SK-N-SH (cell line): ENCODE results near the gene CILP. TPM values are rescaled to one million over a fixed set of nuclear protein-coding genes. Genes with fewer than 3 reads are reported as not detected.

Experiments used
- CTCF ChIA-PET: fragments of 300-600, 350-600 bp; formaldehyde crosslinking; extraction: SDS; loops from one replicate; lab custom pipeline; 2021; lab: Yijun Ruan, JAX
- POLR2A ChIA-PET: fragments of 350-600 bp; sonication (Branson Sonifier 250); formaldehyde crosslinking; extraction: SDS; loops from one replicate; lab custom pipeline; 2020; ENCODE audit warnings: antibody characterized with exemption, inconsistent platforms; lab: Yijun Ruan, JAX
- DNase-seq: peaks from one replicate; pipeline ENCODE4 v3.0.0; 2012
- H2AFZ ChIP-seq: fragments of 200-600 bp; sonication (generic); 2 replicates; pipeline ENCODE4 v1.8.1; 2016; ENCODE audit warnings: antibody characterized with exemption, mild to moderate bottlenecking, low read depth
- H3F3A ChIP-seq: fragments of 200-600 bp; sonication (generic); replicated peaks from 2 replicates; pipeline ENCODE3; 2016; ENCODE audit warnings: antibody characterized with exemption, mild to moderate bottlenecking; ENCODE audit not compliant: insufficient read depth
- H3K27ac ChIP-seq, 2 experiments: fragments of 200-500 bp in 1 of 2; fragments of 200-600 bp in 1 of 2; sonication (Bioruptor generic) in 1 of 2; sonication (generic), shearing (Covaris generic) in 1 of 2; 2 replicates each; pipeline versions ENCODE4 v1.5.1 to v1.6.1; 2014 to 2016; ENCODE audit warnings: low read depth in 2 of 2, inconsistent platforms in 1 of 2, low read length in 1 of 2, mild to moderate bottlenecking in 1 of 2, mixed read lengths in 1 of 2
- H3K27me3 ChIP-seq: fragments of 200-600 bp; sonication (generic), shearing (Covaris generic); 2 replicates; pipeline ENCODE4 v1.6.1; 2016; ENCODE audit warnings: mixed run types; ENCODE audit not compliant: insufficient read depth
- H3K36me3 ChIP-seq, 2 experiments: fragments of 200-500 bp in 1 of 2; fragments of 200-600 bp in 1 of 2; sonication (Bioruptor generic) in 1 of 2; sonication (generic) in 1 of 2; replicated peaks in 1 of 2; 2 replicates each; pipeline versions ENCODE3 to v1.5.1; 2014 to 2016; ENCODE audit warnings: low read length in 1 of 2, mild to moderate bottlenecking in 1 of 2; ENCODE audit not compliant: insufficient read depth in 2 of 2, control insufficient read depth in 1 of 2
- H3K4me1 ChIP-seq, 2 experiments: fragments of 200-500 bp in 1 of 2; fragments of 200-600 bp in 1 of 2; sonication (Bioruptor generic) in 1 of 2; sonication (generic), shearing (Covaris generic) in 1 of 2; 2 replicates each; pipeline versions ENCODE4 v1.5.1 to v1.6.1; 2014 to 2016; ENCODE audit warnings: low read depth in 1 of 2, low read length in 1 of 2, mixed run types in 1 of 2; ENCODE audit not compliant: insufficient read depth in 2 of 2, control insufficient read depth in 1 of 2
- H3K4me2 ChIP-seq: fragments of 200-600 bp; sonication (generic), shearing (Covaris generic); 2 replicates; pipeline ENCODE4 v1.6.1; 2017; ENCODE audit warnings: mixed run types
- H3K4me3 ChIP-seq, 2 experiments: fragments of 200-500 bp in 1 of 2; fragments of 200-600 bp in 1 of 2; sonication (Bioruptor generic) in 1 of 2; sonication (generic), shearing (Covaris generic) in 1 of 2; 2 replicates each; pipeline versions ENCODE4 v1.5.1 to v1.8.1; 2014 to 2016; ENCODE audit warnings: low read depth in 2 of 2, inconsistent platforms in 1 of 2, low read length in 1 of 2, mild to moderate bottlenecking in 1 of 2, mixed read lengths in 1 of 2, moderate library complexity in 1 of 2
- H3K79me2 ChIP-seq: fragments of 200-600 bp; sonication (generic); 2 replicates; pipeline ENCODE4 v1.8.1; 2017; ENCODE audit warnings: mild to moderate bottlenecking; ENCODE audit not compliant: insufficient read depth
- H3K9ac ChIP-seq: fragments of 200-600 bp; sonication (generic); 2 replicates; pipeline ENCODE4 v1.6.1; 2017; ENCODE audit warnings: mixed run types
- H3K9me2 ChIP-seq: fragments of 200-600 bp; sonication (generic); 2 replicates; pipeline ENCODE4 v1.6.1; 2017; ENCODE audit warnings: mixed run types
- H3K9me3 ChIP-seq: fragments of 200-600 bp; sonication (generic); 2 replicates; pipeline ENCODE4 v1.6.1; 2017; ENCODE audit warnings: mixed run types, mild to moderate bottlenecking, moderate library complexity
- H4K20me1 ChIP-seq: fragments of 200-600 bp; sonication (generic); 2 replicates; pipeline ENCODE4 v1.6.1; 2017; ENCODE audit warnings: mild to moderate bottlenecking, mixed run types; ENCODE audit not compliant: insufficient read depth
- CTCF ChIP-seq: fragments of 200-600 bp; sonication (generic); IDR thresholded peaks from 2 replicates; pipeline ENCODE4 v1.6.1; 2017; ENCODE audit warnings: antibody characterized with exemption, mild to moderate bottlenecking, moderate library complexity
- ELF1 ChIP-seq: IDR thresholded peaks from 2 replicates; pipeline ENCODE4 v1.4.0; 2012
- EP300 ChIP-seq, 2 experiments: IDR thresholded peaks; 2 replicates each; pipeline versions ENCODE4 v1.4.0 to v1.6.1; 2012; ENCODE audit warnings: borderline replicate concordance in 1 of 2, low read depth in 1 of 2, low read length in 1 of 2
- EZH2phosphoT487 ChIP-seq: fragments of 200-600 bp; sonication (generic); IDR thresholded peaks from 2 replicates; pipeline ENCODE4 v1.6.1; 2017; ENCODE audit warnings: low read depth, mixed run types, mild to moderate bottlenecking, antibody characterized with exemption, moderate library complexity, borderline replicate concordance
- FOXM1 ChIP-seq: IDR thresholded peaks from 2 replicates; pipeline ENCODE4 v1.4.0; 2012; ENCODE audit warnings: low read depth, mild to moderate bottlenecking
- GABPA ChIP-seq: IDR thresholded peaks from 2 replicates; pipeline ENCODE4 v1.4.0; 2012; ENCODE audit warnings: low read depth, mild to moderate bottlenecking
- GATA2 ChIP-seq: sonication (generic); formaldehyde crosslinking; IDR thresholded peaks from 2 replicates; pipeline ENCODE4 v1.5.0; 2020; ENCODE audit warnings: mild to moderate bottlenecking, missing genetic modification reagents
- IRF3 ChIP-seq: fragments of 150-350 bp; IDR thresholded peaks from 2 replicates; pipeline ENCODE4 v1.6.1; 2016; ENCODE audit warnings: mild to moderate bottlenecking, low read depth, low read length
- POLR2AphosphoS5 ChIP-seq: IDR thresholded peaks from 2 replicates; pipeline ENCODE4 v1.6.1; 2012; ENCODE audit warnings: low read depth, low read length
- RAD21 ChIP-seq: IDR thresholded peaks from 2 replicates; pipeline ENCODE4 v1.6.1; 2012; ENCODE audit warnings: mild to moderate bottlenecking, low read length
- SMC3 ChIP-seq: IDR thresholded peaks from 2 replicates; pipeline ENCODE4 v1.6.1; 2012; ENCODE audit warnings: low read depth, low read length, improper control_type of control experiment
- TAF1 ChIP-seq: IDR thresholded peaks from 2 replicates; pipeline ENCODE4 v1.6.1; 2012; ENCODE audit warnings: low read depth, mild to moderate bottlenecking, low read length, moderate library complexity, borderline replicate concordance
- TCF12 ChIP-seq: IDR thresholded peaks from 2 replicates; pipeline ENCODE4 v1.4.0; 2012
- USF2 ChIP-seq: fragments of 150-350 bp; IDR thresholded peaks from 2 replicates; pipeline ENCODE4 v1.6.1; 2017; ENCODE audit warnings: antibody characterized with exemption, low read length, low read depth, borderline replicate concordance
- WGBS: methylation state at CpG from one replicate; pipeline ENCODE4 v1.1.6; 2017; ENCODE audit warnings: low lambda C conversion rate; 5-methylcytosine and 5-hydroxymethylcytosine counted together
- polyA plus RNA-seq, 3 experiments: library from polyadenylated mRNA; depleted of rRNA; stranded (reverse); fragments of >200 nt; gene quantifications; 2 replicates each; pipeline ENCODE4 v1.2.3, GENCODE V29; 2012
- TF ChIP-seq, protein P1 (sequence below): IDR thresholded peaks from 2 replicates; pipeline ENCODE4 v1.4.0; 2012; ENCODE audit warnings: low read depth, borderline replicate concordance

The CILP gene
- polyA plus RNA-seq, 1 of the 3 experiments (the other 2 are of a cell fraction): 0.03 TPM

DNA sequence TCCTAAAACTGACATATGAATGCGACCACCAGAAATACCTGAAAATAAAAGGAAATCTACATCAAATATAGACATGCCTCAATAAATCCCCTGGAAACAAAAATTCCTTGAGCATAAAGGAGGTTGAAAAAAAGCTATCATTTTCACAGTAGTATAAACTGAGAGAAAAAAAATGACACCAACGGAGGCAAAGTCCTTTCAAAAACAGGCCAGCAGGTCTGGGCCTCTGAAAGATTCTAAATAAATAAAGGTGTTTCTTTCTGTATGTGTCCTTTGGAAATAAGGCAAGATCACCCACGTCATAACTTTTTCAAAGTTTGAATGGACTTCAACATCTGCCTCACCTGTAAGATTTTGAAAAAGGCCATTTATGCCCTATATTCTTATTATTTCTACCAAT lies 31.1 kb downstream of the CILP start:
- Histone ChIP-seq H3K36me3 (peaks cover 33 to 52% of the 10 kb centered on the region in 2 experiments), H4K20me1 (peaks cover 41% of the 10 kb centered on the region), H3K4me1 (no peaks in the 10 kb centered on the region; a peak in 2 of 4 replicates), H3K9ac (no peak overlapping the region), H3K4me2 (no peak overlapping the region), H2AFZ (no peak overlapping the region), H3K9me2 (no peaks in the 10 kb centered on the region), H3K79me2 (peaks cover 85% of the 10 kb centered on the region), H3K27ac (no peak overlapping the region), H3K27me3 (no peaks in the 10 kb centered on the region), H3K4me3 (no peak overlapping the region), H3K9me3 (no peaks in the 10 kb centered on the region), H3F3A (peaks cover 3% of the 10 kb centered on the region)
- no peak for DNase-seq
- CTCF ChIA-PET: interaction anchor here (0.7 to 1.0 kb wide), 4 partner anchors 12 to 107 kb away, joined by 3 read pairs; partner anchors contain the start of gene PARP16
- TF ChIP-seq EP300 (IDR thresholded peaks at IDR 0.05; ENCODE audit: borderline replicate concordance in 1 of 2, low read depth in 1 of 2, low read length in 1 of 2) (no peak), TCF12 (no peak)
- 93% methylated on average over 3 of the region's 3 CpGs for WGBS
- POLR2A ChIA-PET: no interaction called here

- Histone ChIP-seq H3K36me3 (peaks cover 33 to 67% of the 10 kb centered on the region in 2 experiments), H3K27me3 (no peaks in the 10 kb centered on the region), H3K4me3 (no peak overlapping the region), H3K9me2 (no peaks in the 10 kb centered on the region), H4K20me1 (peaks cover 31% of the 10 kb centered on the region), H3K4me1 (no peaks in the 10 kb centered on the region; a peak in 1 of 4 replicates), H3K4me2 (no peak overlapping the region), H2AFZ (no peak overlapping the region), H3K9ac (no peak overlapping the region), H3K27ac (no peak overlapping the region), H3K79me2 (peaks cover 83% of the 10 kb centered on the region), H3F3A (peaks cover 3% of the 10 kb centered on the region), H3K9me3 (no peaks in the 10 kb centered on the region)
- ChIA-PET CTCF (interaction anchor here (1.0 to 1.7 kb wide), 3 partner anchors 93 to 144 kb away, joined by 3 to 4 read pairs (median 3); no protein-coding TSS in a partner anchor), POLR2A (interaction anchor here (0.6 kb wide), 1 partner anchor 1327 kb away, joined by 3 read pairs; the partner anchor contains the start of gene ZWILCH)
- WGBS: 27% methylated on average over 1 of the region's 1 CpG
- no peak for DNase-seq
- TF ChIP-seq GATA2 (CRISPR knock-in tag): no peak
- TF ChIP-seq EZH2phosphoT487: no peak
- no peak for TF ChIP-seq SMC3
- TF ChIP-seq ELF1: no peak
- no peak for TF ChIP-seq GABPA
These were observed 33.4 kb downstream of the CILP start for GRCh38 chr15:65177901-65178300.

DNA sequence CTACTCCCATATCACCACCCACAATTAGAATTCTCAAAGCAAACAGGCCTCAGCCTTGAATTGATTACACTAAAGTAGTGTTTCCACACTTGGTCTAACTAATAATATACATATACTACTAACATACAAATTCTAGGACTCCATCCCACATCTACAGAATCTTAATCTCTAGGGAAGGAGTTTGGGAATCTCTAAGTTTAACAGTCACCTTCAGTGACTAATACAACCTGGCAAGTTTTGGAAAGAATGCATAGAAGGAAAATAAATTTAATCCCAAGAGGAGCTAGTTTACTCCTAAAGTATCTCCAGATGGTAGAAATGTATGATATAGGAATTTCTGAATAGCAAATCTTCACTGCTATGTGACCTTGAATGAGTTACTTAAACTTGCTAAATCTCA lies 35.2 kb downstream of the CILP start:
- Histone ChIP-seq H3K9me3 (no peaks in the 10 kb centered on the region), H3K4me2 (no peak overlapping the region), H3K27me3 (no peaks in the 10 kb centered on the region), H3K4me3 (no peak overlapping the region), H3K27ac (no peak overlapping the region), H3K9me2 (no peaks in the 10 kb centered on the region), H2AFZ (no peak overlapping the region), H3K4me1 (no peaks in the 10 kb centered on the region), H3F3A (no peaks in the 10 kb centered on the region), H3K79me2 (peaks cover 79% of the 10 kb centered on the region), H3K36me3 (peaks cover 33 to 77% of the 10 kb centered on the region in 2 experiments), H4K20me1 (peaks cover 17% of the 10 kb centered on the region), H3K9ac (no peak overlapping the region)
- POLR2A ChIA-PET: no interaction called here
- CTCF ChIA-PET: no interaction called here
- no peak for DNase-seq
- TF ChIP-seq IRF3 (no peak), FOXM1 (no peak), USF2 (no peak), RAD21 (no peak), SMC3 (no peak), TCF12 (no peak), TAF1 (no peak), POLR2AphosphoS5 (no peak), CTCF (no peak), EZH2phosphoT487 (no peak)
- TF ChIP-seq, protein P1, sequence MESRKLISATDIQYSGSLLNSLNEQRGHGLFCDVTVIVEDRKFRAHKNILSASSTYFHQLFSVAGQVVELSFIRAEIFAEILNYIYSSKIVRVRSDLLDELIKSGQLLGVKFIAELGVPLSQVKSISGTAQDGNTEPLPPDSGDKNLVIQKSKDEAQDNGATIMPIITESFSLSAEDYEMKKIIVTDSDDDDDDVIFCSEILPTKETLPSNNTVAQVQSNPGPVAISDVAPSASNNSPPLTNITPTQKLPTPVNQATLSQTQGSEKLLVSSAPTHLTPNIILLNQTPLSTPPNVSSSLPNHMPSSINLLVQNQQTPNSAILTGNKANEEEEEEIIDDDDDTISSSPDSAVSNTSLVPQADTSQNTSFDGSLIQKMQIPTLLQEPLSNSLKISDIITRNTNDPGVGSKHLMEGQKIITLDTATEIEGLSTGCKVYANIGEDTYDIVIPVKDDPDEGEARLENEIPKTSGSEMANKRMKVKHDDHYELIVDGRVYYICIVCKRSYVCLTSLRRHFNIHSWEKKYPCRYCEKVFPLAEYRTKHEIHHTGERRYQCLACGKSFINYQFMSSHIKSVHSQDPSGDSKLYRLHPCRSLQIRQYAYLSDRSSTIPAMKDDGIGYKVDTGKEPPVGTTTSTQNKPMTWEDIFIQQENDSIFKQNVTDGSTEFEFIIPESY: no peak
